SU-DHL-6 (cell line): ENCODE data around the gene ARHGAP22.

ENCODE experiments used
- CTCF ChIP-seq: fragments of 200-600 bp; sonication (generic); IDR thresholded peaks from one replicate; pipeline ENCODE4 v1.5.1; 2017; ENCODE audit warnings: antibody characterized with exemption, mild to moderate bottlenecking, low read length, moderate library complexity; ENCODE audit not compliant: insufficient read depth, poor library complexity, severe bottlenecking
- EZH2phosphoT487 ChIP-seq: fragments of 200-600 bp; sonication (generic), shearing (Covaris generic); conservative IDR thresholded peaks from 2 replicates; pipeline ENCODE4 v1.6.1; 2018; ENCODE audit warnings: mild to moderate bottlenecking, antibody characterized with exemption, low read length, moderate library complexity, mixed read lengths

DNA sequence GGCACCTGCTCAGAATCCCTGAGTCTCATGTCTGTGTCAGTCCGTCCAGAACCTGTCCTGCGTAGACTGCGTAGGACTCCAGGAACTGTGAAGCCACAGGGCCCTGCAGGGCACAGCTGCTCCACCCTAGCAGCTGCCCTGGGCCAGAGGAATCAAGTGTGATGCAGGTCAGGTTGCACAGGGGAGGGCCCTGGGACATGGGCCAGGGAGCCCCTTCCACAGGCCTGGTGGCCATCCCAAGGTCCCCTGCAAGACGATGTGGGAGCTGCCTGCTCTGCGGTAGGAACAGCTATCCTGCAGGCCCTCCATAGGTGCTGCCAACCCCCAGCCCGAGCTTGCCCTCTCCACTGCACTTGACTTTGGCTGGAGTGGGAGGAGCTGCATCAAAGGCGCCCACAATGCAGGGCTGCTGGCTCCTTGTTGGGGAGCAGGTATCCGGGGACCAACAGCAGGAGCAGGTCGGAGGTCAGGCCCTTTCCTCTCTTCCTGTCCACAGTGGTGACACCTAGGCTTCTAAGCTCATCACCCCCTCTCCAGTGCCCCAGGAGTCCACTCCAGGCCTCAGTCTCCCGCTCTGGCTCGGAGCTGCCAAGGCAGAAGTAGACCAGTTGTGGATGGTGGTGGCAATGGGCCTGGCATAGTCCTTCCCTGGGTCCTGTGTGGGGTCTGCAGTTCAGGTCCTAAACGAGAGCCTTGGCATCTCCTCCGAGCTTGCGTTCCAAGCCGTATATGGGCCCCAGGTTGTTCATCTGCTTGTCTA lies 149.3 kb downstream of the ARHGAP22 start:
- TF ChIP-seq CTCF: no peak
- TF ChIP-seq EZH2phosphoT487: no peak
